Liver (tissue), 9 donors: ENCODE measurements around the gene CAPN2. TPM values are rescaled to one million over a fixed set of nuclear protein-coding genes. Genes with fewer than 3 reads are reported as not detected.

Experiments
- DNase-seq: peaks from one replicate; pipeline ENCODE4 v3.0.0-alpha.2; 2017; ENCODE audit warnings: low spot score
- H3K27ac ChIP-seq, 2 donors: one replicate each; pipeline ENCODE4 v1.7.0; 2013; ENCODE audit warnings: inconsistent platforms in 2 of 2, low read length in 2 of 2, control low read depth in 1 of 2, low read depth in 1 of 2, mild to moderate bottlenecking in 1 of 2
- H3K27me3 ChIP-seq, 4 donors: one replicate each; pipeline versions ENCODE4 v1.6.1 to v1.7.0; 2013; ENCODE audit warnings: low read length in 3 of 4, inconsistent platforms in 1 of 4, mild to moderate bottlenecking in 1 of 4, moderate library complexity in 1 of 4; ENCODE audit not compliant: control insufficient read depth in 4 of 4, insufficient read depth in 4 of 4
- H3K36me3 ChIP-seq, 4 donors: one replicate each; pipeline versions ENCODE4 v1.6.1 to v1.7.0; 2013; ENCODE audit warnings: low read length in 3 of 4, mild to moderate bottlenecking in 3 of 4, low read depth in 1 of 4, moderate library complexity in 1 of 4; ENCODE audit not compliant: control insufficient read depth in 4 of 4, insufficient read depth in 3 of 4
- H3K4me1 ChIP-seq, 4 donors: one replicate each; pipeline versions ENCODE4 v1.6.1 to v1.7.0; 2013; ENCODE audit warnings: low read length in 3 of 4, mild to moderate bottlenecking in 3 of 4, moderate library complexity in 1 of 4; ENCODE audit not compliant: control insufficient read depth in 4 of 4, insufficient read depth in 4 of 4
- H3K4me3 ChIP-seq, 3 donors: one replicate each; pipeline versions ENCODE4 v1.6.1 to v1.7.0; 2013; ENCODE audit warnings: low read length in 3 of 3, control low read depth in 1 of 3, low read depth in 1 of 3, mild to moderate bottlenecking in 1 of 3
- H3K9ac ChIP-seq, 2 donors: one replicate each; pipeline ENCODE4 v1.7.0; 2013; ENCODE audit warnings: low read length in 2 of 2, mild to moderate bottlenecking in 2 of 2, moderate library complexity in 2 of 2, control low read depth in 1 of 2, low read depth in 1 of 2
- H3K9me3 ChIP-seq, 4 donors: one replicate each; pipeline versions ENCODE4 v1.6.1 to v1.7.0; 2013; ENCODE audit warnings: low read length in 3 of 4; ENCODE audit not compliant: control insufficient read depth in 4 of 4
- ATF3 ChIP-seq: IDR thresholded peaks from 2 replicates; pipeline ENCODE4 v1.6.1; 2016; ENCODE audit warnings: antibody characterized with exemption
- CTCF ChIP-seq: fragments of 150-350 bp; IDR thresholded peaks from 2 replicates; pipeline ENCODE4 v1.5.1; 2017; ENCODE audit warnings: improper control_type of control experiment, low read depth, low read length; ENCODE audit not compliant: missing input control
- FOXA1 ChIP-seq: IDR thresholded peaks from 2 replicates; pipeline ENCODE4 v1.6.1; 2016; ENCODE audit warnings: antibody characterized with exemption
- FOXA2 ChIP-seq: IDR thresholded peaks from 2 replicates; pipeline ENCODE4 v1.6.1; 2016; ENCODE audit warnings: antibody characterized with exemption
- GABPA ChIP-seq, 2 donors: IDR thresholded peaks in 1 of 2; conservative IDR thresholded peaks in 1 of 2; 2 replicates each; pipeline ENCODE4 v1.6.1; 2016; ENCODE audit warnings: antibody characterized with exemption in 2 of 2, mild to moderate bottlenecking in 1 of 2, moderate library complexity in 1 of 2
- HNF4A ChIP-seq, 2 donors: conservative IDR thresholded peaks; 2 replicates each; pipeline ENCODE4 v1.6.1; 2016; ENCODE audit warnings: antibody characterized with exemption in 2 of 2, mild to moderate bottlenecking in 2 of 2
- JUND ChIP-seq, 2 donors: IDR thresholded peaks; 2 replicates each; pipeline ENCODE4 v1.6.1; 2016; ENCODE audit warnings: antibody characterized with exemption in 2 of 2
- NR2F2 ChIP-seq: IDR thresholded peaks from 2 replicates; pipeline ENCODE4 v1.6.1; 2016; ENCODE audit warnings: antibody characterized with exemption
- RAD21 ChIP-seq, 2 donors: IDR thresholded peaks; 2 replicates each; pipeline ENCODE4 v1.6.1; 2016; ENCODE audit warnings: antibody characterized with exemption in 2 of 2, mild to moderate bottlenecking in 2 of 2
- REST ChIP-seq: IDR thresholded peaks from 2 replicates; pipeline ENCODE4 v1.6.1; 2016; ENCODE audit warnings: antibody characterized with exemption, mild to moderate bottlenecking
- SP1 ChIP-seq: IDR thresholded peaks from 2 replicates; pipeline ENCODE4 v1.6.1; 2018; ENCODE audit warnings: antibody characterized with exemption, mild to moderate bottlenecking
- TAF1 ChIP-seq: conservative IDR thresholded peaks from 2 replicates; pipeline ENCODE4 v1.6.1; 2016; ENCODE audit warnings: antibody characterized with exemption, mild to moderate bottlenecking
- ZBTB33 ChIP-seq: IDR thresholded peaks from 2 replicates; pipeline ENCODE4 v1.6.1; 2016; ENCODE audit warnings: antibody characterized with exemption
- WGBS: extraction: QIAGEN DNeasy Blood & Tissue Kit; methylation state at CpG from one replicate; pipeline ENCODE4 v1.1.7; 2013; 5-methylcytosine and 5-hydroxymethylcytosine counted together
- polyA plus RNA-seq, 2 donors: library from polyadenylated mRNA; stranded (reverse) in 1 of 2; unstranded in 1 of 2; fragments of 200-250 nt in 1 of 2; fragments of >200 nt in 1 of 2; fragmentation: Nextera tagmentation in 1 of 2; extraction: Ambion mirVana in 1 of 2; gene quantifications; one replicate each; pipeline versions ENCODE4 v1.2.1 to v1.2.3, GENCODE V29; 2013 to 2015
- total RNA-seq, 2 donors: library from RNA; depleted of rRNA; stranded (reverse); fragments of >200 nt; gene quantifications; one replicate each; pipeline ENCODE4 v1.2.3, GENCODE V29; 2014
- donor health status: healthy.
- donor health status: healthy.
- donor health status: healthy.
- donor health status: healthy.
- donor health status: healthy.

CAPN2 gene
- total and polyA plus RNA-seq, 4 donors: 11.2 to 20.7 (median 15.5) TPM

GRCh38 chr1:223703668-223704013 lies 8.7 kb upstream of the CAPN2 start:
- Histone ChIP-seq H3K27ac (no peak overlapping the region), H3K4me3 (no peak overlapping the region), H3K4me1 (peaks cover 0 to 3% (median 0%) of the 10 kb centered on the region in 4 donors), H3K36me3 (no peaks in the 10 kb centered on the region), H3K27me3 (no peaks in the 10 kb centered on the region), H3K9ac (no peak overlapping the region), H3K9me3 (no peaks in the 10 kb centered on the region)
- TF ChIP-seq REST (no peak), FOXA1 (no peak), CTCF (no peak), JUND (IDR thresholded peaks at IDR 0.05) (no peak), GABPA (IDR thresholded peaks at IDR 0.05 in 1 of 2, conservative IDR thresholded peaks at IDR 0.05 in 1 of 2) (no peak), TAF1 (no peak), FOXA2 (no peak), HNF4A (conservative IDR thresholded peaks at IDR 0.05) (no peak), RAD21 (IDR thresholded peaks at IDR 0.05) (no peak), SP1 (no peak), ZBTB33 (no peak)
- DNase-seq: no peak
- WGBS: 50% methylated on average over 1 of the region's 1 CpG

- Histone ChIP-seq H3K27me3 (no peaks in the 10 kb centered on the region), H3K9ac (no peak overlapping the region), H3K36me3 (no peaks in the 10 kb centered on the region), H3K9me3 (no peaks in the 10 kb centered on the region), H3K27ac (no peak overlapping the region), H3K4me1 (peaks cover 0 to 3% (median 0%) of the 10 kb centered on the region in 4 donors), H3K4me3 (no peak overlapping the region)
- TF ChIP-seq SP1: no peak
- TF ChIP-seq FOXA1: no peak
- no peak for TF ChIP-seq NR2F2
- TF ChIP-seq ATF3: no peak
- WGBS: 72% methylated on average over 8 of the region's 8 CpGs
- DNase-seq: no peak
Observed at GRCh38 chr1:223704921-223705878, 7.1 kb upstream of the CAPN2 start.
